Erythroblast (primary cell): Measurements from ENCODE around the gene PPT2.

Experiments
- GATA1 ChIP-seq: IDR thresholded peaks from 2 replicates; pipeline ENCODE4 v1.6.1; 2011; ENCODE audit warnings: low read depth, mild to moderate bottlenecking, control low read depth, low read length, moderate library complexity
- POLR2A ChIP-seq: IDR thresholded peaks from 2 replicates; pipeline ENCODE4 v1.6.1; 2011; ENCODE audit warnings: mild to moderate bottlenecking, low read length

- TF ChIP-seq POLR2A (no peak), GATA1 (no peak)
These were observed 47.0 kb downstream of the PPT2 start for GRCh38 chr6:32200711-32201475.
